GM20000 (cell line): Measurements from ENCODE around the gene CDK11A.

Experiments used
- DNase-seq: peaks from one replicate; pipeline ENCODE4 v3.0.0; 2012; ENCODE audit warnings: low spot score
- CTCF ChIP-seq: IDR thresholded peaks from 2 replicates; pipeline ENCODE4 v1.5.1; 2012; ENCODE audit warnings: mild to moderate bottlenecking, control low read depth; ENCODE audit errors: extremely low read depth, missing control alignments

Gene CDK11A

DNA sequence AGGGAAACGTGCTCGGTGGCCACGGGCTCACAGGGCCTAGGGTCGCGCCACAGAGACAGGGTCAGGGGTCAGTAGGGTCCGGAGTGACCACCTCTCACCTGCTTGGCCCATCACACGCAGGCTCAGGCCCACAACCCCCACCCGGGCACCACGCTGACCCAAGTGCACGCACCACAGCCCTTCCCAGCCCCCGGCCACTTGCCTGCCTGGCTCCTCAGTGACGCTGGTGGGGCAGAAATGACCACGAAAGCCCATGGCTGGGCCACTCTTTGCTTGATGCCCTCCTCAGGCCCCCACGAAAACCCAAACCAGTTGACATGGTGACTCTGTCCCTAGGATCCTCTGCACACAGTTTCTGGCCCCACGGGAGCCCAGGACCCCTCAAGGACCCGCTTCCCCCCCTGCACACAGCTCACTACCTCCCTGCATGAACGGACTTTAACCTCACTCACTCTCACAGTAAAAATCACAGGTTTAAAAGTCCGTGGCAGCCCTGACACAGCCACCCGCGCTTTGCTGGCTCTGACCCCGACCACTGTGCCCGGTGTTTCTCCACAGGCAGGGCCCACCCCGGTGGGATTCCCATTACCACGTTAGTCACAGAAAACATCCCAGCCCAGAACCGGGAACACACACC lies 33.4 kb upstream of the CDK11A start:
- TF ChIP-seq CTCF, result no peak
- DNase-seq, result peak; percentile 12

DNA sequence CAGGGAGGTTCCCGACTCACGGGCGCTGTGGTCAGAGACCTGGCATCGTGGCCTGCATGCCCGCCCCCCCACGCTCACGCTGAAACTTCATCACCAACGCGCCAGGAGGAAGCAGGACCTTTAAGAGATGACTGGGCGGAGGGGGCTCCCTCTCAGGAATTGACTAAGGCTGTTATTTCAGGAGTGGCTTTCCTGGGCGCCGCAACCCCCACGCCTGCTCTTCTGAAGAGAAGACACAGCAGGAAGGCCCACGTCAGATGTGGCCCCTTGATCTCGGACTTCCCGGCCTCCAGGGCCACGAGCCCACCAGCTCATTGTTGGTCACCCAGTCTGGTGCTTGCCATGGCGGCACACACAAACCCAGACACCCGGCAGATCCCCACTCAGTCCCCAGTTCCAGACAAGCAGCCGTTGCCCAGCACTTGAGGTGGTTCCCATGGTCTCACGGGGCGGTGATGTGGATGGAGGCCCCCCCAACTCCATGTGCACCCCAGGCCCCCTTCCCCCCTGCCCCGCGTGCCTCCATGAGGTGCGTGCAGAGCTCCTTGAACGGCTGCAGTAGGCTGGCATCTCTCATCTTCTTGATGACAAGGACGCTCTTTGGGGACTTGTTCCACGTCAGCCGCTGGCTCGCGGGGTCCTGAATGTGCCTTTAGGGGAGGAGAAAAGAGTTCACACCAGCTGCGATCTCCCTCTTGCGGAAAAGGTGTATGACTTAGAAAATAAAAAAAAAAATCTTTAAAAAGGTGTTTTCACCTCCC lies 32.7 kb upstream of the CDK11A start:
- DNase-seq, result peak; percentile 19
- TF ChIP-seq CTCF, result no peak

GRCh38 chr1:1755852-1756251 lies 31.7 kb upstream of the CDK11A start:
- DNase-seq, result no peak
- no peak for TF ChIP-seq CTCF

GRCh38 chr1:1755426-1755825 lies 31.3 kb upstream of the CDK11A start:
- no peak for TF ChIP-seq CTCF

GRCh38 chr1:1754051-1754815 lies 30.1 kb upstream of the CDK11A start:
- TF ChIP-seq CTCF, result no peak
- no peak for DNase-seq

More at GRCh38 chr1:1755426-1755825, 31.3 kb upstream of the CDK11A start:
- no peak for DNase-seq

DNA sequence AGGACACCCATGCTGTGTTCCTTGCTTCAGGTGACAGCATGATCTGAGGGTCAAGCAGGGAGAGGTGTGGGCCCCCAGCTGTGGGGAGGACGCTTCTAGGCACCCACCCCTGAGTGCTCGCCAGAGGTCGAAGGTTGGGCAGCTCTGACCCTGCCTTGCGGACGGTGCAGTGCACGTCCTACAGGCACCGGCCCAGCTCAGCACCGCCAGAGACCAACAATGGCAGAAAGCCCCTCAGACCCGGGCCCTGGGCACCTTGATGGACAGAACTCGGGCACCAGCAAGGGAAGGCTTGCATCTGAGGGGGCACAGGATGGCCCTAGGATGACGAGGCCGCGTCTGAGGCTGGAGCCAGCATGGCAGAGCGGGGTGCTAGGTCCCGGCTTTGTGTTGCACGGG lies 29.4 kb upstream of the CDK11A start:
- no peak for TF ChIP-seq CTCF
- DNase-seq, result no peak
